ENCODE measurements around the gene VKORC1L1. TPM values are rescaled to one million over a fixed set of nuclear protein-coding genes. Genes with fewer than 3 reads are reported as not detected.

VKORC1L1 gene
- total and polyA plus RNA-seq, 4 experiments from 2014 or later: 2.2 to 12.6 (median 7.7) TPM

- ChIA-PET CTCF (ENCODE audit: partially characterized antibody) (no interaction called here), POLR2A (ENCODE audit: partially characterized antibody) (no interaction called here)
- DNase-seq: no peak
- no peaks in the 10 kb centered on the region for H3K27me3 Mint-ChIP-seq
- no peak overlapping the region for H3K27ac ChIP-seq (ENCODE audit: low read depth, low read length)
- H3K36me3 Mint-ChIP-seq: peaks cover 7 to 13% of the 10 kb centered on the region in 2 donors
- H3K4me3 ChIP-seq (ENCODE audit: low read length in 2 of 2): no peak overlapping the region
- no peaks in the 10 kb centered on the region for H3K9me3 ChIP-seq (ENCODE audit: control insufficient read depth in 1 of 2, low read length in 2 of 2)
- no peaks in the 10 kb centered on the region for H3K4me1 ChIP-seq (ENCODE audit: insufficient read depth, low read length)
- intact Hi-C loops (cut with micrococcal nuclease): no loop called here
- H3K27ac Mint-ChIP-seq: no peak overlapping the region
- no peaks in the 10 kb centered on the region for H3K36me3 ChIP-seq (ENCODE audit: insufficient read depth, low read length)
- H3K4me1 Mint-ChIP-seq: peaks cover 5 to 19% (median 8%) of the 10 kb centered on the region in 4 donors
- no peaks in the 10 kb centered on the region for H3K9me3 Mint-ChIP-seq
- H3K27me3 ChIP-seq (ENCODE audit: insufficient read depth, low read length): no peaks in the 10 kb centered on the region
- H3K4me3 Mint-ChIP-seq: no peak overlapping the region
Measured at GRCh38 chr7:65924193-65924592, 51.3 kb downstream of the VKORC1L1 start.

GRCh38 chr7:65925040-65925439, 52.2 kb downstream of the VKORC1L1 start:
- peaks cover 5 to 18% (median 10%) of the 10 kb centered on the region in 4 donors for H3K4me1 Mint-ChIP-seq
- H3K27me3 Mint-ChIP-seq: no peaks in the 10 kb centered on the region
- peaks cover 6 to 11% of the 10 kb centered on the region in 2 donors for H3K36me3 Mint-ChIP-seq
- no peak overlapping the region for H3K27ac ChIP-seq (ENCODE audit: low read depth, low read length)
- no peak overlapping the region for H3K4me3 ChIP-seq (ENCODE audit: low read length in 2 of 2)
- peak overlapping the region in 1 of 7 donors; percentile 63 for H3K27ac Mint-ChIP-seq
- no peaks in the 10 kb centered on the region for H3K4me1 ChIP-seq (ENCODE audit: insufficient read depth, low read length)
- CTCF ChIA-PET (ENCODE audit: partially characterized antibody): no interaction called here
- no peaks in the 10 kb centered on the region for H3K9me3 Mint-ChIP-seq
- H3K27me3 ChIP-seq (ENCODE audit: insufficient read depth, low read length): no peaks in the 10 kb centered on the region
- intact Hi-C loops (cut with micrococcal nuclease): no loop called here
- no peak overlapping the region for H3K4me3 Mint-ChIP-seq
- POLR2A ChIA-PET (ENCODE audit: partially characterized antibody): no interaction called here
- no peaks in the 10 kb centered on the region for H3K9me3 ChIP-seq (ENCODE audit: control insufficient read depth in 1 of 2, low read length in 2 of 2)
- DNase-seq: no peak
- no peaks in the 10 kb centered on the region for H3K36me3 ChIP-seq (ENCODE audit: insufficient read depth, low read length)

- Histone ChIP-seq H3K27ac (ENCODE audit: low read depth, low read length) (no peak overlapping the region), H3K36me3 (ENCODE audit: insufficient read depth, low read length) (no peaks in the 10 kb centered on the region), H3K9me3 (ENCODE audit: control insufficient read depth in 1 of 2, low read length in 2 of 2) (no peaks in the 10 kb centered on the region), H3K27me3 (ENCODE audit: insufficient read depth, low read length) (no peaks in the 10 kb centered on the region), H3K4me3 (ENCODE audit: low read length in 2 of 2) (no peak overlapping the region), H3K4me1 (ENCODE audit: insufficient read depth, low read length) (no peaks in the 10 kb centered on the region)
- Mint-ChIP-seq H3K36me3 (peaks cover 3 to 8% of the 10 kb centered on the region in 2 donors), H3K4me1 (peaks cover 13 to 24% (median 17%) of the 10 kb centered on the region in 4 donors), H3K27me3 (no peaks in the 10 kb centered on the region), H3K27ac (no peak overlapping the region), H3K4me3 (no peak overlapping the region), H3K9me3 (no peaks in the 10 kb centered on the region)
- DNase-seq: no peak
- intact Hi-C loops (cut with micrococcal nuclease): no loop called here
- POLR2A ChIA-PET (ENCODE audit: partially characterized antibody): no interaction called here
- CTCF ChIA-PET (ENCODE audit: partially characterized antibody): no interaction called here
Measured at GRCh38 chr7:65926588-65926987, 53.7 kb downstream of the VKORC1L1 start.

GRCh38 chr7:65927489-65928448, 54.9 kb downstream of the VKORC1L1 start:
- Histone ChIP-seq H3K36me3 (ENCODE audit: insufficient read depth, low read length) (no peaks in the 10 kb centered on the region), H3K27ac (ENCODE audit: low read depth, low read length) (no peak overlapping the region), H3K4me1 (ENCODE audit: insufficient read depth, low read length) (no peaks in the 10 kb centered on the region), H3K9me3 (ENCODE audit: control insufficient read depth in 1 of 2, low read length in 2 of 2) (no peaks in the 10 kb centered on the region), H3K27me3 (ENCODE audit: insufficient read depth, low read length) (no peaks in the 10 kb centered on the region), H3K4me3 (ENCODE audit: low read length in 2 of 2) (no peak overlapping the region)
- H3K4me3 Mint-ChIP-seq: no peak overlapping the region
- H3K27me3 Mint-ChIP-seq: no peaks in the 10 kb centered on the region
- peaks cover 13 to 26% (median 20%) of the 10 kb centered on the region in 4 donors for H3K4me1 Mint-ChIP-seq
- intact Hi-C loops (cut with micrococcal nuclease): no loop called here
- ChIA-PET CTCF (ENCODE audit: partially characterized antibody) (interaction anchor here (1.8 kb wide), 1 partner anchor 7 kb away, joined by 4 read pairs; no protein-coding TSS in a partner anchor), POLR2A (ENCODE audit: partially characterized antibody) (no interaction called here)
- H3K27ac Mint-ChIP-seq: peak overlapping the region in 1 of 7 donors; percentile 43
- no peaks in the 10 kb centered on the region for H3K9me3 Mint-ChIP-seq
- peaks cover 3 to 8% of the 10 kb centered on the region in 2 donors for H3K36me3 Mint-ChIP-seq
- DNase-seq: no peak

GRCh38 chr7:65931685-65932084, 58.8 kb downstream of the VKORC1L1 start:
- ChIA-PET POLR2A (ENCODE audit: partially characterized antibody) (no interaction called here), CTCF (ENCODE audit: partially characterized antibody) (no interaction called here)
- H3K4me3 ChIP-seq (ENCODE audit: low read length in 2 of 2): no peak overlapping the region
- no peaks in the 10 kb centered on the region for H3K27me3 ChIP-seq (ENCODE audit: insufficient read depth, low read length)
- no peak for DNase-seq
- Mint-ChIP-seq H3K9me3 (peaks cover 0 to 19% (median 1%) of the 10 kb centered on the region in 8 donors), H3K27me3 (no peaks in the 10 kb centered on the region), H3K36me3 (peaks cover 7 to 18% of the 10 kb centered on the region in 2 donors), H3K4me1 (peaks cover 16 to 25% (median 18%) of the 10 kb centered on the region in 4 donors), H3K27ac (no peak overlapping the region), H3K4me3 (peak overlapping the region in 1 of 8 donors; percentile 4)
- no peaks in the 10 kb centered on the region for H3K4me1 ChIP-seq (ENCODE audit: insufficient read depth, low read length)
- no peak overlapping the region for H3K27ac ChIP-seq (ENCODE audit: low read depth, low read length)
- H3K36me3 ChIP-seq (ENCODE audit: insufficient read depth, low read length): no peaks in the 10 kb centered on the region
- intact Hi-C loops (cut with micrococcal nuclease): no loop called here
- no peaks in the 10 kb centered on the region for H3K9me3 ChIP-seq (ENCODE audit: control insufficient read depth in 1 of 2, low read length in 2 of 2)

- Mint-ChIP-seq H3K27me3 (no peaks in the 10 kb centered on the region), H3K4me3 (no peak overlapping the region), H3K4me1 (peaks cover 4 to 8% (median 5%) of the 10 kb centered on the region in 4 donors), H3K36me3 (peaks cover 17 to 43% of the 10 kb centered on the region in 2 donors), H3K27ac (peak overlapping the region in 1 of 7 donors; percentile 32), H3K9me3 (peaks cover 0 to 19% (median 1%) of the 10 kb centered on the region in 8 donors)
- Histone ChIP-seq H3K4me1 (ENCODE audit: insufficient read depth, low read length) (no peaks in the 10 kb centered on the region), H3K27ac (ENCODE audit: low read depth, low read length) (no peak overlapping the region), H3K27me3 (ENCODE audit: insufficient read depth, low read length) (no peaks in the 10 kb centered on the region), H3K36me3 (ENCODE audit: insufficient read depth, low read length) (no peaks in the 10 kb centered on the region), H3K9me3 (ENCODE audit: control insufficient read depth in 1 of 2, low read length in 2 of 2) (no peaks in the 10 kb centered on the region), H3K4me3 (ENCODE audit: low read length in 2 of 2) (no peak overlapping the region)
- intact Hi-C loops (cut with micrococcal nuclease): no loop called here
- no peak for DNase-seq
- ChIA-PET CTCF (ENCODE audit: partially characterized antibody) (no interaction called here), POLR2A (ENCODE audit: partially characterized antibody) (no interaction called here)
Measured at GRCh38 chr7:65937296-65937695, 64.4 kb downstream of the VKORC1L1 start.

GRCh38 chr7:65938336-65938895, 65.5 kb downstream of the VKORC1L1 start:
- Mint-ChIP-seq H3K4me1 (peaks cover 0 to 4% (median 3%) of the 10 kb centered on the region in 4 donors), H3K27ac (peak overlapping the region in 1 of 7 donors; percentile 48), H3K4me3 (no peak overlapping the region), H3K9me3 (peaks cover 0 to 19% (median 1%) of the 10 kb centered on the region in 8 donors), H3K27me3 (no peaks in the 10 kb centered on the region), H3K36me3 (peaks cover 17 to 43% of the 10 kb centered on the region in 2 donors)
- no peaks in the 10 kb centered on the region for H3K27me3 ChIP-seq (ENCODE audit: insufficient read depth, low read length)
- no peak overlapping the region for H3K27ac ChIP-seq (ENCODE audit: low read depth, low read length)
- H3K4me1 ChIP-seq (ENCODE audit: insufficient read depth, low read length): no peaks in the 10 kb centered on the region
- DNase-seq: no peak
- no peaks in the 10 kb centered on the region for H3K9me3 ChIP-seq (ENCODE audit: control insufficient read depth in 1 of 2, low read length in 2 of 2)
- ChIA-PET CTCF (ENCODE audit: partially characterized antibody) (no interaction called here), POLR2A (ENCODE audit: partially characterized antibody) (no interaction called here)
- H3K36me3 ChIP-seq (ENCODE audit: insufficient read depth, low read length): no peaks in the 10 kb centered on the region
- intact Hi-C loops (cut with micrococcal nuclease): no loop called here
- H3K4me3 ChIP-seq (ENCODE audit: low read length in 2 of 2): no peak overlapping the region

Measured in CD4-positive, alpha-beta memory T cell (primary cell).